Nephron (organoid): ENCODE measurements around the gene RAB3B.
"Not testable (repeated sequence)": the region's sequence is repeated elsewhere in the genome, so short reads cannot be mapped to it uniquely, and the experiment has no call there.

Source experiments
- H3K27ac Mint-ChIP-seq, 3 experiments: 2 replicates each; pipeline ENCODE4 v1.8.0; 2020; ENCODE audit warnings: mixed read lengths in 3 of 3, mild to moderate bottlenecking in 2 of 3, moderate library complexity in 1 of 3
- H3K27me3 Mint-ChIP-seq: 2 replicates; pipeline ENCODE4 v1.8.0; 2021; ENCODE audit warnings: low read depth, mild to moderate bottlenecking, moderate library complexity, mixed read lengths
- H3K36me3 Mint-ChIP-seq: 2 replicates; pipeline ENCODE4 v1.8.0; 2020; ENCODE audit warnings: low read depth, mixed read lengths
- H3K4me1 Mint-ChIP-seq: 2 replicates; pipeline ENCODE4 v1.8.0; 2020; ENCODE audit warnings: mixed read lengths
- H3K4me3 Mint-ChIP-seq, 3 experiments: 2 replicates each; pipeline ENCODE4 v1.8.0; 2020; ENCODE audit warnings: mild to moderate bottlenecking in 3 of 3, mixed read lengths in 3 of 3, moderate library complexity in 2 of 3
- H3K9me3 Mint-ChIP-seq: 2 replicates; pipeline ENCODE4 v1.8.0; 2020; ENCODE audit warnings: mixed read lengths
- TF ChIP-seq, protein P1 (sequence below), 3 experiments: fragments of 200-600 bp; sonication (generic); IDR thresholded peaks; one replicate each; pipeline ENCODE4 v1.5.0; 2021; ENCODE audit warnings: antibody characterized with exemption in 3 of 3; ENCODE audit not compliant: unreplicated experiment in 3 of 3

RAB3B gene

DNA sequence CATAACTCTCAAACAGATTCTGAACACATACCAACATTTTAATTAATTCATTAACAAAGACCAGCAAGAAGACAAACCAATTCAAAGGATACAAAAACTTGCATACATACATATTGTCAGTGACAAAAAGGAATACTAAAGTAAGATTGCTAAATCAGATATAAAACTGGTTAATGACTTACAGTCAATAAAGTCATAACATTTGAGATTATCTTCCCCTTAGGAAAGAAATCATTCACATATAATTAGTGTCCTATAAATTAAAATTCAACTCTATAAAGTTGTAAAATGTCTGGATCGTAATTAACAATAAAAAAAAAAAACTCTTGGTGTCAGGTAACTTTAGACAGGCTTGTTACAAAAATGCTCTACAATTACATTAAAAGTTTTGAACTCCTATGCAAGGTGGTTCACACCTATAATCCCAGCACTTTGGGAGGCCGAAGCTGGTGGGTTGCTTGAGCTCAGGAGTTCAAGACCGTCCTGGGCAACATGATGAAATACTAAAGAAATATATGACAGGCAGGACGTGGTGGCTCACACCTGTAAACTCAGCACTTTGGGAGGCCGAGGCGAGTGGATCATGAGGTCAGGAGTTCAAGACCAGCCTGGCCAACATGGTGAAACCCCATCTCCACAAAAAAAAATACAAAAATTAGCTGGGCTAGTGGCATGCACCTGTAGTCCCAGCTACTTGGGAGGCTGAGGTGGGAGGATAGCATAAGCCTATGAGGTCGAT lies 17.7 kb upstream of the RAB3B start:
- Mint-ChIP-seq H3K27me3 (peaks cover 18% of the 10 kb centered on the region), H3K9me3 (no peaks in the 10 kb centered on the region), H3K4me3 (no peak overlapping the region), H3K36me3 (no peaks in the 10 kb centered on the region), H3K27ac (peak overlapping the region; percentile 76 to 93 (median 83)), H3K4me1 (peaks cover 20% of the 10 kb centered on the region)
- TF ChIP-seq, protein P1, sequence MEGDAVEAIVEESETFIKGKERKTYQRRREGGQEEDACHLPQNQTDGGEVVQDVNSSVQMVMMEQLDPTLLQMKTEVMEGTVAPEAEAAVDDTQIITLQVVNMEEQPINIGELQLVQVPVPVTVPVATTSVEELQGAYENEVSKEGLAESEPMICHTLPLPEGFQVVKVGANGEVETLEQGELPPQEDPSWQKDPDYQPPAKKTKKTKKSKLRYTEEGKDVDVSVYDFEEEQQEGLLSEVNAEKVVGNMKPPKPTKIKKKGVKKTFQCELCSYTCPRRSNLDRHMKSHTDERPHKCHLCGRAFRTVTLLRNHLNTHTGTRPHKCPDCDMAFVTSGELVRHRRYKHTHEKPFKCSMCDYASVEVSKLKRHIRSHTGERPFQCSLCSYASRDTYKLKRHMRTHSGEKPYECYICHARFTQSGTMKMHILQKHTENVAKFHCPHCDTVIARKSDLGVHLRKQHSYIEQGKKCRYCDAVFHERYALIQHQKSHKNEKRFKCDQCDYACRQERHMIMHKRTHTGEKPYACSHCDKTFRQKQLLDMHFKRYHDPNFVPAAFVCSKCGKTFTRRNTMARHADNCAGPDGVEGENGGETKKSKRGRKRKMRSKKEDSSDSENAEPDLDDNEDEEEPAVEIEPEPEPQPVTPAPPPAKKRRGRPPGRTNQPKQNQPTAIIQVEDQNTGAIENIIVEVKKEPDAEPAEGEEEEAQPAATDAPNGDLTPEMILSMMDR (IDR thresholded peaks at IDR 0.05; ENCODE audit: unreplicated experiment in 3 of 3), result no peak

DNA sequence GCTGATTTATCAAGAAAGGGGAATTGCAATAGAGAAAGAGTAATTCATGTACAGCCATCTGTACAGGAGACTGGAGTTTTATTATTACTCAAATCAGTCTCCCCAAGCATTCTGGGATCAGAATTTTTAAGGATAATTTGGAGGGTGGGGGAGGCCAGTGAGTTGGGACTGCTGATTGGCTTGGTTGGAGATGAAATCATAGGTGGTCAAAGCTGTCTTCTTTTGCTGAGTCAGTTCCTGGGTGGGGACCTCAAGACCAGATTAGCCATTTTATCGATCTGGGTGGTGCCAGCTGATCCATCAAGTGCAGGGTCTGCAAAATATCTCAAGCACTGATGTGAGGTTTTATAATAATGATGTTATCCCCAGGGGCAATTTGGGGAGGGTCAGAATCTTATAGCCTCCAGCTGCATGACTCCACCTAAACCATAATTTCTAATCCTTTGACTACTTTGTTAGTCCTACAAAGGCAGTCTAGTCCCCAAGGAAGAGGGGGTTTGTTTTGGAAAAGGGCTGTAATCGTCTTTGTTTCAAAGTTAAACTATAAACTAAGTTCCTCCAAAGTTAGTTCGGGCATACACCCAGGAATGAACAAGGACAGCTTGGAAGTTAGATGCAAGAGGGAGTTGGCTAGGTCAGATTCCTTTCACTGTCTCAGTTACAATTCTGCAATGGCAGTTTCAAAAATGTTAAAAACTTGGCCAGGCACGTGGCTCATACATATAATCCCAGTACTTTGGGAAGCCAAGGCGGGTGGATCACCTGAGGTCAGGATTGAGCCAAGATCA lies 16.9 kb upstream of the RAB3B start:
- H3K4me3 Mint-ChIP-seq, result no peak overlapping the region
- TF ChIP-seq, protein P1 (IDR thresholded peaks at IDR 0.05; ENCODE audit: unreplicated experiment in 3 of 3), result no peak

DNA sequence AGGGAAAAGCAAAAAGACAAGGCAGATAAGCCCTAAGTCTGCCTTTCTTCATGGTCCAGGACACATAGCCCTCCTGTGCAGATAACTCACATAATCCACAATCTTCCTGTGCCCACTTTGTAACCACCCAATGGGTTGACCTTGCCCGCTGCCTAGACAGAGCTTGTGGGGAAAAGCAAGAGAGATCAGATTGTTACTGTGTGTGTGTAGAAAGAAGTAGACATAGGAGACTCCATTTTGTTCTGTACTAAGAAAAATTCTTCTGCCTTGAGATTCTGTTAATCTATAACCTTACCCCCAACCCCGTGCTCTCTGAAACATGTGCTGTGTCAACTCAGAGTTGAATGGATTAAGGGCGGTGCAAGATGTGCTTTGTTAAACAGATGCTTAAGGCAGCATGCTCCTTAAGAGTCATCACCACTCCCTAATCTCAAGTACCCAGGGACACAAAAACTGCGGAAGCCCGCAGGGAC lies 15.6 kb upstream of the RAB3B start:
- not testable (repeated sequence) for H3K9me3 Mint-ChIP-seq, H3K4me3 Mint-ChIP-seq, H3K36me3 Mint-ChIP-seq
- H3K27me3 Mint-ChIP-seq, result peaks cover 18% of the 10 kb centered on the region
- H3K27ac Mint-ChIP-seq, result peak overlapping the region; percentile 96 to 99 (median 97)
- peaks cover 20% of the 10 kb centered on the region for H3K4me1 Mint-ChIP-seq

More for the DNA sequence above, 16.9 kb upstream of the RAB3B start:
- peaks cover 20% of the 10 kb centered on the region for H3K4me1 Mint-ChIP-seq
- no peaks in the 10 kb centered on the region for H3K9me3 Mint-ChIP-seq
- peaks cover 18% of the 10 kb centered on the region for H3K27me3 Mint-ChIP-seq
- H3K27ac Mint-ChIP-seq, result peak overlapping the region; percentile 76 to 93 (median 83)
- no peaks in the 10 kb centered on the region for H3K36me3 Mint-ChIP-seq

DNA sequence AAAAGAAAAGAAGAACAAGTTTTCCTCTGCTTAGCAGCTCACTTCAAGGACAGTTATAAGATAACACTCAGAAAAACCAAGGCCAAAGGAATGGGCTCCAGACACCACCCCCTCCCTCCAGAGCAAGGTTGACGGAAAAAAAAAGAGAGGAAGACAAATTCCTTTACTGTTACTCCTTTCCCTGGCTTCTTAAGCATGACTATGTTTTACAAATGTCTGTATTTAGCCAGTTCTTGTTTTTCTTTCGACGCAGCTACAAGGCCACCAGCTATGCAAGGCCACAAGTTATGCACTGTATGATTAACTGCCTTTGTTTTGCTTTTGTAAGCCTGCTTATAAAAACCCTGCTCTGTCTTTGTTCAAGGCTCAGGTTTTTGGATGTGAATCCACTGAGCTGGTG lies 15.0 kb upstream of the RAB3B start:
- not testable (repeated sequence) for H3K36me3 Mint-ChIP-seq
- H3K27me3 Mint-ChIP-seq, result peaks cover 18% of the 10 kb centered on the region

DNA sequence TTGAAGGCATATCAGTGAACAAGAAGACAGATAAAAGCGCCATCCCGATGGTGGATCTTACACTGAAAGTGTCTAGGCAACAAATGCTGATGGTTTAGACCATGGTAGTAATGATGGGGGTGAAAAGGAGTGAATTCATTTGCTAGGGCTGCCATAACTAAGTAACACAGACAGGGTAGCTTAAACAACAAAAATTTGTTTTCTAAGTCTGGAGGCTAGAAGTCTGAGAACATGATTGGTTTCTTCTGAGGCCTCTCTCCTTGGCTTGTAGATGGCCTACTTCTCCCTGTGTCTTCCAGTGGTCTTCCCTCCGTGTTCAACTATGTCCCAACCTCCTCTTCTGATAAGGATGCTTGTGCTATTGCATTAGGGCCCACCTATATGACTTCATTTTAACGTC lies 13.4 kb upstream of the RAB3B start:
- TF ChIP-seq, protein P1 (IDR thresholded peaks at IDR 0.05; ENCODE audit: unreplicated experiment in 3 of 3), result no peak
- H3K9me3 Mint-ChIP-seq, result no peaks in the 10 kb centered on the region
- no peak overlapping the region for H3K27ac Mint-ChIP-seq
- peaks cover 20% of the 10 kb centered on the region for H3K4me1 Mint-ChIP-seq
- no peaks in the 10 kb centered on the region for H3K36me3 Mint-ChIP-seq
- peaks cover 18% of the 10 kb centered on the region for H3K27me3 Mint-ChIP-seq
- no peak overlapping the region for H3K4me3 Mint-ChIP-seq

More for the DNA sequence above, 15.0 kb upstream of the RAB3B start:
- not testable (repeated sequence) for H3K4me3 Mint-ChIP-seq, H3K9me3 Mint-ChIP-seq
- Mint-ChIP-seq H3K27ac (peak overlapping the region; percentile 96 to 99 (median 97)), H3K4me1 (peaks cover 20% of the 10 kb centered on the region)

DNA sequence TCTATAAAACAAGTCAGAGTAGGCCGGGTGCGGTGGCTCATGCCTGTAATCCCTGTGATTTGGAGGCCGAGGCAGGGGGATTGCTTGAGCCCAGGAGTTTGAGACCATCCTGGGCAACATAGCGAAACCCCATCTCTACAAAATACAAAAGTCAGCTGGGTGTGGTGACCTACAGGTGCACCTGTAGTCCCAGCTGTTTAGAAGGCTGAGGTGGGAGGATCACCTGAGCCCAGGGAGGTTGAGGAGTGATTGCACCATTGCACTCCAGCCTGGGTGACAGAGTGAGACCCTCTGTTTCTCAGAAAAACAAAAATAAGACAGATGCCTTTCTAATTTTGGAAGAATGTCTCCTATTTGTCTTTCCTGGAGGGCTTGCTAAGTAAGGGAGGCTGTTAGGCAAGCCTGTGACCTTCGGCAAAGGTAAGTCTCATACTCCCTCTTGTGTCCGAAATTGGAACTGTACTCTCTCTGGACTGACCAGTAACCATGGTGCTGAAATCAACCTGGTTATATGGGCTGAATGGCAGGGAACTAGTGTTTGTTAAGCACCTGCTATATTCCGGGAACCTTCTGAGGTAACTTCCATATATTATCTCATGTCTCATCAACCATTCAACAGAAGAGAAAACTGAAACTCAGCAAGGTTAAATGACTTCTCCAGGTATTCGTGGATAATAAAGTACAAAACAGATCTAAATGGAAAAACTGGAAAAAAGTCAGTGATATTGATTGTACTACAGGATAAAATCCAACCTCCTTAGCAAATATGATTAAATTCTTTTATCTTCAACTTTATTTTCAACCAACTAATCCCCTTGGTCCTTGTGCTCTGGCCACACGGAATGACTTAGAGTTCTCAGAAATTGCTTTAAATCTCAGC lies 11.8 kb upstream of the RAB3B start:
- TF ChIP-seq, protein P1 (IDR thresholded peaks at IDR 0.05; ENCODE audit: unreplicated experiment in 3 of 3), result peak; percentile 89 to 96 (median 92)
- peaks cover 14% of the 10 kb centered on the region for H3K4me1 Mint-ChIP-seq
- H3K4me3 Mint-ChIP-seq, result no peak overlapping the region
- H3K27me3 Mint-ChIP-seq, result peaks cover 13% of the 10 kb centered on the region
- H3K9me3 Mint-ChIP-seq, result no peaks in the 10 kb centered on the region
- no peak overlapping the region for H3K27ac Mint-ChIP-seq
- no peaks in the 10 kb centered on the region for H3K36me3 Mint-ChIP-seq
